Measurements from ENCODE around the gene MED12L.
"Not testable (repeated sequence)": the region's sequence is repeated elsewhere in the genome, so short reads cannot be mapped to it uniquely, and the experiment has no call there.

The MED12L gene

GRCh38 chr3:151169262-151169947, 83.9 kb downstream of the MED12L start:
- peak overlapping the region; percentile 62 for H3K4me3 Mint-ChIP-seq
- no peaks in the 10 kb centered on the region for H3K27me3 Mint-ChIP-seq
- peak overlapping the region; percentile 84 for H3K27ac Mint-ChIP-seq
- H3K36me3 Mint-ChIP-seq (ENCODE audit: low read depth): no peaks in the 10 kb centered on the region
- peaks cover 41% of the 10 kb centered on the region for H3K4me1 Mint-ChIP-seq (ENCODE audit: low read depth)
- H3K9me3 Mint-ChIP-seq: no peaks in the 10 kb centered on the region

GRCh38 chr3:151169948-151170679, 84.7 kb downstream of the MED12L start:
- Mint-ChIP-seq H3K27ac (peak overlapping the region; percentile 84), H3K4me1 (ENCODE audit: low read depth) (peaks cover 41% of the 10 kb centered on the region), H3K4me3 (peak overlapping the region; percentile 62)
- H3K9me3 Mint-ChIP-seq; H3K27me3 Mint-ChIP-seq; H3K36me3 Mint-ChIP-seq (ENCODE audit: low read depth): not testable (repeated sequence)

- Mint-ChIP-seq H3K36me3 (ENCODE audit: low read depth) (no peaks in the 10 kb centered on the region), H3K27ac (peak overlapping the region; percentile 84), H3K4me3 (peak overlapping the region; percentile 62), H3K27me3 (no peaks in the 10 kb centered on the region), H3K4me1 (ENCODE audit: low read depth) (peaks cover 41% of the 10 kb centered on the region), H3K9me3 (no peaks in the 10 kb centered on the region)
Observed at GRCh38 chr3:151171145-151171757, 85.8 kb downstream of the MED12L start.

- Mint-ChIP-seq H3K27me3 (no peaks in the 10 kb centered on the region), H3K9me3 (no peaks in the 10 kb centered on the region), H3K4me3 (no peak overlapping the region), H3K36me3 (ENCODE audit: low read depth) (no peaks in the 10 kb centered on the region), H3K4me1 (ENCODE audit: low read depth) (peaks cover 33% of the 10 kb centered on the region), H3K27ac (no peak overlapping the region)
Observed at GRCh38 chr3:151174351-151174750, 88.9 kb downstream of the MED12L start.

- Mint-ChIP-seq H3K27me3 (no peaks in the 10 kb centered on the region), H3K36me3 (ENCODE audit: low read depth) (no peaks in the 10 kb centered on the region), H3K9me3 (no peaks in the 10 kb centered on the region), H3K4me3 (no peak overlapping the region), H3K4me1 (ENCODE audit: low read depth) (peaks cover 17% of the 10 kb centered on the region), H3K27ac (no peak overlapping the region)
Observed at GRCh38 chr3:151175952-151176351, 90.5 kb downstream of the MED12L start.

- Mint-ChIP-seq H3K36me3 (ENCODE audit: low read depth) (peaks cover 2% of the 10 kb centered on the region), H3K4me3 (no peak overlapping the region), H3K4me1 (ENCODE audit: low read depth) (peaks cover 12% of the 10 kb centered on the region), H3K9me3 (no peaks in the 10 kb centered on the region), H3K27me3 (no peaks in the 10 kb centered on the region), H3K27ac (no peak overlapping the region)
Observed at GRCh38 chr3:151178208-151178845, 92.9 kb downstream of the MED12L start.

GRCh38 chr3:151182349-151183079, 97.0 kb downstream of the MED12L start:
- Mint-ChIP-seq H3K9me3 (no peaks in the 10 kb centered on the region), H3K4me3 (no peak overlapping the region), H3K4me1 (ENCODE audit: low read depth) (peaks cover 35% of the 10 kb centered on the region), H3K36me3 (ENCODE audit: low read depth) (peaks cover 4% of the 10 kb centered on the region), H3K27me3 (no peaks in the 10 kb centered on the region), H3K27ac (peak overlapping the region; percentile 6)

- Mint-ChIP-seq H3K4me1 (ENCODE audit: low read depth) (peaks cover 38% of the 10 kb centered on the region), H3K9me3 (no peaks in the 10 kb centered on the region), H3K36me3 (ENCODE audit: low read depth) (peaks cover 4% of the 10 kb centered on the region), H3K4me3 (peak overlapping the region; percentile 76), H3K27ac (peak overlapping the region; percentile 84), H3K27me3 (no peaks in the 10 kb centered on the region)
Observed at GRCh38 chr3:151183265-151183671, 97.8 kb downstream of the MED12L start.

- peak overlapping the region; percentile 96 for H3K27ac Mint-ChIP-seq
- H3K4me1 Mint-ChIP-seq (ENCODE audit: low read depth): peaks cover 72% of the 10 kb centered on the region
- peaks cover 21% of the 10 kb centered on the region for H3K9me3 Mint-ChIP-seq
- H3K36me3 Mint-ChIP-seq (ENCODE audit: low read depth): peaks cover 22% of the 10 kb centered on the region
- peak overlapping the region; percentile 67 for H3K4me3 Mint-ChIP-seq
- H3K27me3 Mint-ChIP-seq: no peaks in the 10 kb centered on the region
Observed at GRCh38 chr3:151191095-151191494, 105.6 kb downstream of the MED12L start.

GRCh38 chr3:151192545-151192944, 107.1 kb downstream of the MED12L start:
- H3K27ac Mint-ChIP-seq: peak overlapping the region; percentile 60
- peaks cover 21% of the 10 kb centered on the region for H3K9me3 Mint-ChIP-seq
- no peaks in the 10 kb centered on the region for H3K27me3 Mint-ChIP-seq
- no peak overlapping the region for H3K4me3 Mint-ChIP-seq
- H3K4me1 Mint-ChIP-seq (ENCODE audit: low read depth): peaks cover 69% of the 10 kb centered on the region
- H3K36me3 Mint-ChIP-seq (ENCODE audit: low read depth): peaks cover 30% of the 10 kb centered on the region

GRCh38 chr3:151195826-151196225, 110.4 kb downstream of the MED12L start:
- Mint-ChIP-seq H3K27ac (peak overlapping the region; percentile 61), H3K36me3 (ENCODE audit: low read depth) (peaks cover 57% of the 10 kb centered on the region), H3K27me3 (no peaks in the 10 kb centered on the region), H3K4me3 (no peak overlapping the region), H3K9me3 (peaks cover 18% of the 10 kb centered on the region), H3K4me1 (ENCODE audit: low read depth) (peaks cover 73% of the 10 kb centered on the region)

GRCh38 chr3:151196434-151196833, 111.0 kb downstream of the MED12L start:
- Mint-ChIP-seq H3K27ac (peak overlapping the region; percentile 61), H3K9me3 (peaks cover 13% of the 10 kb centered on the region), H3K4me3 (no peak overlapping the region), H3K4me1 (ENCODE audit: low read depth) (peaks cover 72% of the 10 kb centered on the region), H3K36me3 (ENCODE audit: low read depth) (peaks cover 58% of the 10 kb centered on the region), H3K27me3 (no peaks in the 10 kb centered on the region)

- Mint-ChIP-seq H3K4me3 (no peak overlapping the region), H3K36me3 (ENCODE audit: low read depth) (peaks cover 65% of the 10 kb centered on the region), H3K9me3 (peaks cover 13% of the 10 kb centered on the region), H3K27ac (no peak overlapping the region), H3K27me3 (no peaks in the 10 kb centered on the region), H3K4me1 (ENCODE audit: low read depth) (peaks cover 68% of the 10 kb centered on the region)
Observed at GRCh38 chr3:151197228-151197627, 111.8 kb downstream of the MED12L start.

- peak overlapping the region; percentile 95 for H3K27ac Mint-ChIP-seq
- peaks cover 6% of the 10 kb centered on the region for H3K9me3 Mint-ChIP-seq
- H3K4me3 Mint-ChIP-seq: peak overlapping the region; percentile 91
- H3K36me3 Mint-ChIP-seq (ENCODE audit: low read depth): peaks cover 63% of the 10 kb centered on the region
- peaks cover 3% of the 10 kb centered on the region for H3K27me3 Mint-ChIP-seq
- peaks cover 64% of the 10 kb centered on the region for H3K4me1 Mint-ChIP-seq (ENCODE audit: low read depth)
Observed at GRCh38 chr3:151197981-151198767, 112.7 kb downstream of the MED12L start.

All from stimulated activated naive CD8-positive, alpha-beta T cell treated with anti-CD3 and anti-CD28 coated beads, Interleukin-15, Interleukin-2, amounts not matched to agents 100 ng/mL and 50 ng/mL, for 24 hours (primary cell).